RWPE2 (cell line): ENCODE data around the gene STK32C.

ENCODE experiments used
- ATAC-seq: fragments of 200-7000 bp; cut with Tn5 transposase; 3 replicates; pipeline ENCODE4 v1.9.1; 2021; ENCODE audit warnings: low read depth
- DNase-seq: peaks from one replicate; pipeline ENCODE4 v3.0.0-alpha.2; 2020; ENCODE audit warnings: low spot score
- H3K27ac ChIP-seq: fragments of 450-650 bp; 2 replicates; pipeline ENCODE4 v1.5.1; 2017; ENCODE audit warnings: mild to moderate bottlenecking; ENCODE audit not compliant: poor library complexity, severe bottlenecking
- H3K27me3 ChIP-seq: fragments of 250-450 bp; sonication (Bioruptor Pico); 2 replicates; pipeline ENCODE4 v1.5.1; 2021; ENCODE audit warnings: mild to moderate bottlenecking, moderate library complexity; ENCODE audit not compliant: insufficient read depth, poor library complexity, severe bottlenecking
- H3K36me3 ChIP-seq: fragments of 250-450 bp; sonication (Bioruptor Pico); 2 replicates; pipeline ENCODE4 v1.5.1; 2020; ENCODE audit warnings: low read depth, mild to moderate bottlenecking, moderate library complexity
- H3K4me1 ChIP-seq: fragments of 250-450 bp; sonication (Bioruptor Pico); 2 replicates; pipeline ENCODE4 v1.5.1; 2021; ENCODE audit warnings: mild to moderate bottlenecking, moderate library complexity; ENCODE audit not compliant: insufficient read depth, poor library complexity, severe bottlenecking
- H3K4me3 ChIP-seq: fragments of 250-450 bp; sonication (Bioruptor Pico); 2 replicates; pipeline ENCODE4 v1.5.1; 2021; ENCODE audit warnings: mild to moderate bottlenecking, moderate library complexity; ENCODE audit not compliant: severe bottlenecking
- H3K9me3 ChIP-seq: fragments of 250-450 bp; sonication (Bioruptor Pico); 2 replicates; pipeline ENCODE4 v1.5.1; 2021; ENCODE audit warnings: mild to moderate bottlenecking, moderate library complexity; ENCODE audit not compliant: severe bottlenecking
- TF ChIP-seq, protein P1 (sequence below): fragments of 450-650 bp; IDR thresholded peaks from one replicate; pipeline ENCODE4 v1.5.1; 2017; ENCODE audit warnings: mild to moderate bottlenecking, moderate library complexity; ENCODE audit not compliant: poor library complexity, severe bottlenecking

The STK32C gene

DNA sequence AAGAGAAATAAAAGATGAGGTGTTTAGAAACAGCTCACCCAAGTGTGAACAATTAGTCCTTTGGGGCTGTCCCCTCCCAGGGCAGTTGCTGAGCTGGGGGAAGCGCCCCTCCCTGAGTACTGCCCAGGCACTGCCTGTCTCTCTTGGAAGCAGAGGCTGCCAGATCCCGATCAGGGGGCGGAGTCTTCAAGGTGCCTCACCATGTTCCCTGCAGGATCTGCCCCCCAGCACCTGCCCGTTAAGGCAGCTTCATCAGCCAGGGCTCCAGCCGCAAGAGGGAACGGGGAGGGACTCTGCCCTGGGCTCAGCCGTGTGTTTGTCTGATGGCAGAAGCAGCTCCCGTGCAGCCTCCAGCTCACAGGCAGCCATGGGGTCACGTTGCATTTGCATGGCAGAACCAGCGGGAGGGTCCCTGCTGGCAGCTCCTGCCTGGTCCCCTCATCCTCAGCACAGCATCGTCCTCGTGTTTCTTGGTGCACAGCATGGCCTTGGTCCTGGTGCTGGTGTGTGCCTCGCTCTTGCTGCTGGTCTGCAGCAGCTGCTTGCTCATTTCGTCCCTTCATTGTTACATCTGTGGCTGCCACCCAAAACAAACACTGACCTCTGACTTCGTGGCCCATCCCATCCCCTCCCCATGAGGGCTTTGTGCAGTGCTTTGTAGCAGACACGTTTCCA lies 131.7 kb downstream of the STK32C start:
- TF ChIP-seq, protein P1, sequence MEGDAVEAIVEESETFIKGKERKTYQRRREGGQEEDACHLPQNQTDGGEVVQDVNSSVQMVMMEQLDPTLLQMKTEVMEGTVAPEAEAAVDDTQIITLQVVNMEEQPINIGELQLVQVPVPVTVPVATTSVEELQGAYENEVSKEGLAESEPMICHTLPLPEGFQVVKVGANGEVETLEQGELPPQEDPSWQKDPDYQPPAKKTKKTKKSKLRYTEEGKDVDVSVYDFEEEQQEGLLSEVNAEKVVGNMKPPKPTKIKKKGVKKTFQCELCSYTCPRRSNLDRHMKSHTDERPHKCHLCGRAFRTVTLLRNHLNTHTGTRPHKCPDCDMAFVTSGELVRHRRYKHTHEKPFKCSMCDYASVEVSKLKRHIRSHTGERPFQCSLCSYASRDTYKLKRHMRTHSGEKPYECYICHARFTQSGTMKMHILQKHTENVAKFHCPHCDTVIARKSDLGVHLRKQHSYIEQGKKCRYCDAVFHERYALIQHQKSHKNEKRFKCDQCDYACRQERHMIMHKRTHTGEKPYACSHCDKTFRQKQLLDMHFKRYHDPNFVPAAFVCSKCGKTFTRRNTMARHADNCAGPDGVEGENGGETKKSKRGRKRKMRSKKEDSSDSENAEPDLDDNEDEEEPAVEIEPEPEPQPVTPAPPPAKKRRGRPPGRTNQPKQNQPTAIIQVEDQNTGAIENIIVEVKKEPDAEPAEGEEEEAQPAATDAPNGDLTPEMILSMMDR, result no peak
- H3K4me3 ChIP-seq, result no peak overlapping the region
- H3K27ac ChIP-seq, result no peak overlapping the region
- H3K4me1 ChIP-seq, result no peaks in the 10 kb centered on the region
- no peaks in the 10 kb centered on the region for H3K36me3 ChIP-seq
- DNase-seq, result no peak
- H3K9me3 ChIP-seq, result no peaks in the 10 kb centered on the region
- peaks cover 6% of the 10 kb centered on the region for H3K27me3 ChIP-seq
- ATAC-seq, result peak; percentile 23; the same call in 1 of the 3 replicates

DNA sequence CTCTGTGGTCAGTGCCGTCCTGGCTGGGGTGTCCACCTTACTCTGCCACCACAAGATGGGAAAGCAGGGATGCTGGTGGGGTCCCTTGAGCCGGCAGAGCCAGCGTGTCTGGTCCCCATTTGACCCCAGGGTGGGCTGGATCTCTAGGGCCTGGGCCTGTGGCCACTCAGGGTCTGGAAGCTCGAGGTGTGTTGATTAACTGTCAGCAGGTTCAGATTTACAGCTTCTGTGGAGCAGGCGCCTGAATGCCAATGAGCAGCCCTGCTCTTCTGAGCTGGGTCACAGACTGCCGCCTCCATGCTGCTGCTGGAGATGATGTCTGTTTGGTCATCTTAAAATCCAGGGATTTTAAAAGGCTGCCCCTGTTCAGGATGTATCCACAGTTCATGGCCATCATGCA lies 132.3 kb downstream of the STK32C start:
- H3K4me1 ChIP-seq, result no peaks in the 10 kb centered on the region
- H3K27ac ChIP-seq, result no peak overlapping the region
- no peaks in the 10 kb centered on the region for H3K9me3 ChIP-seq

DNA sequence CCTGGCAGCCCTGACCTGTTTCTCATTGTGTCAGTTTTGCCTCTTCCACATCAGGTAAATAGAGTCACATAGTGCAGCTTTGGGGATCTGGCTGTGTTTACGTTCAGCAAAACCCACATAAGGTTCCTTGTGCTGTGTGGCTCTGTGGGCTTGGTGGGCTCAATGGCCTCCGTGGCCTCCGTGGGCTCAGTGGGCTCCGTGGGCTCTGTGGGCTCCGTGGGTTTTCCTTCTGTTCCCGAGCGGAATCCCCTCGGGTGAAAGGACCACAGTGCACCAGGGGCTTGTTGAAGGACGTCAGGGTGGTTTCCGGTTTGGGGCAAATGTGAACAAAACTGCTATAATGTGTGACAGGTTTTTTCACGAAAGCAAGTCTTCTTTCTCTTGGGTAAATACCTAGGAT lies 133.5 kb downstream of the STK32C start:
- Histone ChIP-seq H3K27me3 (peaks cover 6% of the 10 kb centered on the region), H3K4me3 (no peak overlapping the region), H3K27ac (no peak overlapping the region), H3K9me3 (no peaks in the 10 kb centered on the region), H3K4me1 (no peaks in the 10 kb centered on the region), H3K36me3 (no peaks in the 10 kb centered on the region)
- TF ChIP-seq, protein P1, result no peak
- ATAC-seq (no peak), DNase-seq (no peak)

More for the DNA sequence above, 132.3 kb downstream of the STK32C start:
- Histone ChIP-seq H3K36me3 (no peaks in the 10 kb centered on the region), H3K4me3 (no peak overlapping the region), H3K27me3 (peaks cover 6% of the 10 kb centered on the region)
- ATAC-seq, result no peak
- TF ChIP-seq, protein P1, result no peak
- DNase-seq, result no peak

DNA sequence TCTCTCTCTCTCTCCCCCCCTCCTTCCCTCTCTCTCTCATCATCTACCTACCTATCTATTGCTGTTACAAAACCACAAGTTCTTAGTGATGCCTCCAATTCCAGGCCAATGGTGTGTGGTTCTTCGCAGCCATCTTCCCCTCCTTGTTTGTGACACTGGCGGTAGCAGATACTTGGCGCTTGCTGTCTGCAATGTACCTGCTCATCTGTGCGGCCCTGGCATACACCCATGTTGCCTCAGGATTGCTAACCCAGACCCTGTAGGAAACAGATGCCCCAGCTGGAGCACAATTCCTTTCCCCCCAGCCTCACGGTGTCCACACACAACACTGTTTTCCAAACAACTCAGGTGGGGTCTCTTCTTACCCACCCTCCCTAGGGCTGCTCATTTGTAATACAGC lies 134.6 kb downstream of the STK32C start:
- no peaks in the 10 kb centered on the region for H3K36me3 ChIP-seq
- DNase-seq (no peak), ATAC-seq (no peak)
- H3K4me1 ChIP-seq, result no peaks in the 10 kb centered on the region
- H3K9me3 ChIP-seq, result no peaks in the 10 kb centered on the region
- no peak overlapping the region for H3K27ac ChIP-seq
- H3K4me3 ChIP-seq, result no peak overlapping the region
- TF ChIP-seq, protein P1, result no peak
- H3K27me3 ChIP-seq, result peaks cover 6% of the 10 kb centered on the region
